Calu3 (cell line): ENCODE results near the gene PAK1. TPM values are rescaled to one million over a fixed set of nuclear protein-coding genes. Genes with fewer than 3 reads are reported as not detected.
"Not testable (repeated sequence)": the region's sequence is repeated elsewhere in the genome, so short reads cannot be mapped to it uniquely, and the experiment has no call there.

Experiments
- BruUV-seq: library from RNA; stranded (reverse); fragments of 400-500 nt; replicated peaks from 2 replicates; lab custom pipeline; 2021; lab: Mats Ljungman, UMichigan
- CTCF ChIA-PET: fragments of 300-600 bp; sonication (Branson Sonifier 250); formaldehyde crosslinking; loops from one replicate; lab custom pipeline; 2022; ENCODE audit warnings: antibody characterized with exemption; lab: Charles Lee
- DNase-seq: peaks from one replicate; pipeline ENCODE4 v3.0.0; 2022
- H3K27ac Mint-ChIP-seq: one replicate; pipeline ENCODE4 v1.8.0; 2022; ENCODE audit warnings: mixed read lengths; ENCODE audit not compliant: unreplicated experiment
- H3K27me3 Mint-ChIP-seq: one replicate; pipeline ENCODE4 v1.8.0; 2022; ENCODE audit warnings: mixed read lengths; ENCODE audit not compliant: unreplicated experiment
- H3K36me3 Mint-ChIP-seq: one replicate; pipeline ENCODE4 v1.8.0; 2022; ENCODE audit warnings: mild to moderate bottlenecking, moderate library complexity, mixed read lengths; ENCODE audit not compliant: insufficient read depth, unreplicated experiment
- H3K4me1 Mint-ChIP-seq: one replicate; pipeline ENCODE4 v1.8.0; 2022; ENCODE audit warnings: mild to moderate bottlenecking, low read depth, mixed read lengths; ENCODE audit not compliant: unreplicated experiment
- H3K4me3 Mint-ChIP-seq: one replicate; pipeline ENCODE4 v1.8.0; 2022; ENCODE audit warnings: mild to moderate bottlenecking, low read depth, moderate library complexity, mixed read lengths; ENCODE audit not compliant: unreplicated experiment
- H3K9me3 Mint-ChIP-seq: one replicate; pipeline ENCODE4 v1.8.0; 2022; ENCODE audit warnings: low read depth, mixed read lengths; ENCODE audit not compliant: unreplicated experiment
- CTCF ChIP-seq: fragments of 200-600 bp; IDR thresholded peaks from one replicate; pipeline ENCODE4 v1.8.0; 2022; ENCODE audit warnings: antibody characterized with exemption; ENCODE audit not compliant: unreplicated experiment
- intact Hi-C: fragments of 100-400 bp; cut with micrococcal nuclease; formaldehyde crosslinking; loops from one replicate; pipeline ENCODE4 v1.10.0; 2022; ENCODE audit not compliant: unreplicated experiment
- total RNA-seq: library from RNA; stranded (reverse); gene quantifications from 2 replicates; pipeline ENCODE4 v1.2.3, GENCODE V29; 2022

Gene PAK1
- total RNA-seq, 1 experiment from 2014 or later = 58.5 TPM

- Mint-ChIP-seq H3K4me3 (no peak overlapping the region), H3K9me3 (no peaks in the 10 kb centered on the region), H3K4me1 (peaks cover 21% of the 10 kb centered on the region), H3K36me3 (peaks cover 9% of the 10 kb centered on the region), H3K27ac (peak overlapping the region; percentile 94), H3K27me3 (no peaks in the 10 kb centered on the region)
- TF ChIP-seq CTCF = no peak
- BruUV-seq = TSS peak; percentile 100
- CTCF ChIA-PET = interaction anchor here (0.6 to 1.8 kb wide), 2 partner anchors 11 to 104 kb away, joined by 3 to 5 read pairs; no protein-coding TSS in a partner anchor
- no peak for DNase-seq
- intact Hi-C loops = loop anchor here (2.0 kb wide), 1 partner anchor 58 kb away; no protein-coding TSS in a partner anchor
Observed at GRCh38 chr11:77300695-77301094, 173.2 kb downstream of the PAK1 start.

GRCh38 chr11:77300028-77300427 lies 173.9 kb downstream of the PAK1 start:
- BruUV-seq, H3K36me3 Mint-ChIP-seq, CTCF ChIA-PET, H3K27me3 Mint-ChIP-seq, H3K9me3 Mint-ChIP-seq: not testable (repeated sequence)
- Mint-ChIP-seq H3K4me3 (peak overlapping the region; percentile 8), H3K4me1 (peaks cover 21% of the 10 kb centered on the region), H3K27ac (peak overlapping the region; percentile 94)
- peak; percentile 87 for DNase-seq
- intact Hi-C loops = loop anchor here (2.0 kb wide), 1 partner anchor 57 kb away; no protein-coding TSS in a partner anchor

GRCh38 chr11:77299528-77299993 lies 174.3 kb downstream of the PAK1 start:
- Mint-ChIP-seq H3K9me3 (no peaks in the 10 kb centered on the region), H3K4me1 (peaks cover 21% of the 10 kb centered on the region), H3K27me3 (no peaks in the 10 kb centered on the region), H3K27ac (peak overlapping the region; percentile 94), H3K36me3 (peaks cover 9% of the 10 kb centered on the region), H3K4me3 (peak overlapping the region; percentile 8)
- no TSS peak for BruUV-seq
- DNase-seq = peak; percentile 79
- intact Hi-C loops = loop anchor here (10.0 kb wide), 1 partner anchor 105 kb away; no protein-coding TSS in a partner anchor
- CTCF ChIA-PET = no interaction called here
- no peak for TF ChIP-seq CTCF

- H3K27ac Mint-ChIP-seq = no peak overlapping the region
- H3K27me3 Mint-ChIP-seq = no peaks in the 10 kb centered on the region
- no peak for TF ChIP-seq CTCF
- no peak overlapping the region for H3K4me3 Mint-ChIP-seq
- intact Hi-C loops = loop anchor here (10.0 kb wide), 1 partner anchor 99 kb away; no protein-coding TSS in a partner anchor
- H3K9me3 Mint-ChIP-seq = no peaks in the 10 kb centered on the region
- peaks cover 3% of the 10 kb centered on the region for H3K4me1 Mint-ChIP-seq
- BruUV-seq = no TSS peak
- CTCF ChIA-PET = no interaction called here
- no peak for DNase-seq
- H3K36me3 Mint-ChIP-seq = no peaks in the 10 kb centered on the region
Observed at GRCh38 chr11:77294040-77294439, 179.9 kb downstream of the PAK1 start.

- no peaks in the 10 kb centered on the region for H3K27me3 Mint-ChIP-seq
- intact Hi-C loops = loop anchor here (10.0 kb wide), 1 partner anchor 95 kb away; no protein-coding TSS in a partner anchor
- no peak for TF ChIP-seq CTCF
- CTCF ChIA-PET = no interaction called here
- DNase-seq = no peak
- no peaks in the 10 kb centered on the region for H3K4me1 Mint-ChIP-seq
- H3K36me3 Mint-ChIP-seq = no peaks in the 10 kb centered on the region
- H3K4me3 Mint-ChIP-seq = no peak overlapping the region
- H3K9me3 Mint-ChIP-seq = no peaks in the 10 kb centered on the region
- H3K27ac Mint-ChIP-seq = no peak overlapping the region
- BruUV-seq = no TSS peak
Observed at GRCh38 chr11:77289737-77290136, 184.2 kb downstream of the PAK1 start.
